Measurements from ENCODE around the gene PTPRO.

DNA sequence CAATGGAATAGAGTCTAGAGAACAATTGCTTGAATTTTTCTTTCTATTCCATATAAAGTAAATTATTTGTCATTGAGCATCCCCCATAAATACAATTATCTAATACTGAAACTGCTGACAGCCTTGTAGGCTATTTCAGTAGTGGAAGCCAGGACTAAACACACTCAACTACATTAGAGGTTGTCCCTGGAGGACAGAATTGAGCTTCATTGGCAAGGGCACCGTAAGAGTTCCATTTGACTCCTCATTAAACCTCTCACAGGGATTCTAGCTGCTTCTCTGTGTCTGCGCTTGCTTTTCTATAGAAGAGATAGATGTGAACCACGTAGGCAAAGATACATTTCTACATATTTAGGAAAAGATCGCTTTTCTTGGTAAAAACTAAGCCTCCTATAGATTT is 3.5 kb upstream of the PTPRO start:
- TF ChIP-seq, protein P1, sequence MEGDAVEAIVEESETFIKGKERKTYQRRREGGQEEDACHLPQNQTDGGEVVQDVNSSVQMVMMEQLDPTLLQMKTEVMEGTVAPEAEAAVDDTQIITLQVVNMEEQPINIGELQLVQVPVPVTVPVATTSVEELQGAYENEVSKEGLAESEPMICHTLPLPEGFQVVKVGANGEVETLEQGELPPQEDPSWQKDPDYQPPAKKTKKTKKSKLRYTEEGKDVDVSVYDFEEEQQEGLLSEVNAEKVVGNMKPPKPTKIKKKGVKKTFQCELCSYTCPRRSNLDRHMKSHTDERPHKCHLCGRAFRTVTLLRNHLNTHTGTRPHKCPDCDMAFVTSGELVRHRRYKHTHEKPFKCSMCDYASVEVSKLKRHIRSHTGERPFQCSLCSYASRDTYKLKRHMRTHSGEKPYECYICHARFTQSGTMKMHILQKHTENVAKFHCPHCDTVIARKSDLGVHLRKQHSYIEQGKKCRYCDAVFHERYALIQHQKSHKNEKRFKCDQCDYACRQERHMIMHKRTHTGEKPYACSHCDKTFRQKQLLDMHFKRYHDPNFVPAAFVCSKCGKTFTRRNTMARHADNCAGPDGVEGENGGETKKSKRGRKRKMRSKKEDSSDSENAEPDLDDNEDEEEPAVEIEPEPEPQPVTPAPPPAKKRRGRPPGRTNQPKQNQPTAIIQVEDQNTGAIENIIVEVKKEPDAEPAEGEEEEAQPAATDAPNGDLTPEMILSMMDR (IDR thresholded peaks at IDR 0.05) = no peak
- TF ChIP-seq POLR2A (IDR thresholded peaks at IDR 0.05) = no peak
